ENCODE measurements around the gene TBL1X. TPM values are rescaled to one million over a fixed set of nuclear protein-coding genes. Genes with fewer than 3 reads are reported as not detected.
A peak's percentile ranks its signal among the peaks of the same experiment; 100 is the strongest.

TBL1X gene
- 32.5 and 32.9 TPM in 2 replicates for total RNA-seq
- long read RNA-seq, full-length matches to known transcripts, result 5 of 30 reads
- long read RNA-seq, partial matches to known transcripts, result 4 of 30 reads
- long read RNA-seq, other reads (novel, unspliced or antisense), result 21 of 30 reads

DNA sequence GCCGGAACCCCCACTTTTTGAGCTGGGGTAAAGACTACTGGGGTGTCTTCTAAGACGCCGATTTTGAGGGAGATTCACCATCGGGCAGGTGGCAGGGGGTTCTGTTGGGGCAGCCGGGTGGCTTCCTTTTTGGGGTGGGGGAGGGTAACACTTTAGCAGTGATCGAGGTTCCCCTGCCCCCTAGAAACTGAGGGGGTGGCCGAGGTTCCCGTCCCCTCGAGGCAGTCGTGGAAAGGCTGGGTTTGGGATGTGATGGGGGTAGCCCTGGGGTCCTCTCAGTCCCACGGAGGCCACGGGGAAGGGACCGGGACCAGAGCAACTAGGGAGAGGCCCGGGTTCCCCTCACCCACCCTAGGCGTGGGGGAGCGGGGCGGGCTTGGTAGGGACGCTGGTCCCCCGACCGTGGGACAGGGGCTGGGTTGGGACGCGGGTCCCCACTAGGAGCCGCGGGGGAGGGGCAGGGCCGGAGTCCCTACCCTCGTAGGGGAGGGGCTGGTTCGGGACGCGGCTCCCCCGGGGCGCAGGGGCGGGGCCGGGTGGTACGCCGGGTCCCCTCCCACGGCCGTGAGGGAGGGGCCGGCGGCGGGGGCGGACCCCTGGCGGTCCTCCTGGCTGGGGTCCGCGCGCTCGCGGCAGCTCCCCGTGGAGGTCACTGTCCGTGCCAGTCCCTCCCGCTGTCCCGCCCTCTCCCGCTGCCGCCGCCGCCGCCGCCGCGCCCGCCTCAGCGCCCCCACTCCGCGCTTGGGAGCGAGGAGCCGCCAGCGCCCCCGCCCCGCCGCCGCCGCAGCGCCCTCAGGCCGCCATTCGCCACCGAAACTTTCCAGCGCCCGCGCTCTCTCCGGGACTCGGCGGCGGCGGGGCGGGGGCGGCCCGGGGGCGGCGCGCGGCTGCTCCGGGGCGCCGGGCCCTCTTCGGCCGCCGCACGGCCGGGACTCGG is at the start of gene TBL1X:
TSS of gene TBL1X (plus strand) at position 624 of the 937 bp plus-strand sequence. CDS start 188,529 bp downstream, outside the sequence.
- TF ChIP-seq, protein P1, sequence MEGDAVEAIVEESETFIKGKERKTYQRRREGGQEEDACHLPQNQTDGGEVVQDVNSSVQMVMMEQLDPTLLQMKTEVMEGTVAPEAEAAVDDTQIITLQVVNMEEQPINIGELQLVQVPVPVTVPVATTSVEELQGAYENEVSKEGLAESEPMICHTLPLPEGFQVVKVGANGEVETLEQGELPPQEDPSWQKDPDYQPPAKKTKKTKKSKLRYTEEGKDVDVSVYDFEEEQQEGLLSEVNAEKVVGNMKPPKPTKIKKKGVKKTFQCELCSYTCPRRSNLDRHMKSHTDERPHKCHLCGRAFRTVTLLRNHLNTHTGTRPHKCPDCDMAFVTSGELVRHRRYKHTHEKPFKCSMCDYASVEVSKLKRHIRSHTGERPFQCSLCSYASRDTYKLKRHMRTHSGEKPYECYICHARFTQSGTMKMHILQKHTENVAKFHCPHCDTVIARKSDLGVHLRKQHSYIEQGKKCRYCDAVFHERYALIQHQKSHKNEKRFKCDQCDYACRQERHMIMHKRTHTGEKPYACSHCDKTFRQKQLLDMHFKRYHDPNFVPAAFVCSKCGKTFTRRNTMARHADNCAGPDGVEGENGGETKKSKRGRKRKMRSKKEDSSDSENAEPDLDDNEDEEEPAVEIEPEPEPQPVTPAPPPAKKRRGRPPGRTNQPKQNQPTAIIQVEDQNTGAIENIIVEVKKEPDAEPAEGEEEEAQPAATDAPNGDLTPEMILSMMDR (conservative IDR thresholded peaks at IDR 0.05), result no peak

DNA sequence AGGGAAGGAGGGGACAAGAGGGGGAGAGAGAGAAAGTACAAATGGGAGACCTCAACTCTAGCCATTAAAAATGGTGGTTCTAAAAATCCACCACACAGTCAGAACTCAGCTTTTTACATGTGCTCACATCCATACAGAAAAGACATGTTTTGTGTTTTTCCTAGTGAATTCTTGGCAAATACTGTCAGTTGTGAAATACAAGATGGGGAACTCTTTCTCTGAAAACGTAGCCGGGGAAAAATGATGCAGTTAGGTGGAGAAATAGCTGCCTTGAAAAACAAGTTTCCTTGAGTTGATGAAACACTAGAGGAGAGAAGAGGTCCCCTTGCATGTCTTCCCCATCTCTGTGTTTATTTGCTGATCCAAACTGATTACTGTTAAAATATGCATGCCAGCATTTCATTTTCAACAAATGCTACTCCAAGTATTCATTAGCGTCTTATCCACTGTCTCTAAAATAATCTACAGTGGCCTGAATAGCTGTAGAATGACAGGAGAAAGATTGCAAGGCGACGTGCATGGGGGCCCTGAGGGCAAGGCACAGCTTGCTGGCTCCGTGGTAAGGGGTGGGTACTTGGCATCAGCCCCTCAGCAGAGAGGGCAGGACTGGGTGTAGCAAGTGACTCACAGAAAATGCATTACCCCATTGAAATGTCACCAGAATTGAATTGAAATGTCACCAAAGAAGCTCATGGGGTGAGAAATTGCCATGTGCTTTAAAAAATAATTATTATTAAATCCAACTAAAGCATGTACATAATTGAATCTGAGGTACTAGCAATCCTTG is 48.1 kb upstream of the TBL1X start:
- peaks cover under 1% of the 10 kb centered on the region for H3K36me3 Mint-ChIP-seq (ENCODE audit: low read depth)
- H3K4me1 Mint-ChIP-seq, result peaks cover 8% of the 10 kb centered on the region
- no peak for DNase-seq (ENCODE audit: low read depth, low spot score)
- peaks cover 2% of the 10 kb centered on the region for H3K9me3 Mint-ChIP-seq
- TF ChIP-seq, protein P1 (conservative IDR thresholded peaks at IDR 0.05), result no peak
- H3K27ac Mint-ChIP-seq (ENCODE audit: unreplicated experiment), result no peak overlapping the region
- H3K27me3 Mint-ChIP-seq (ENCODE audit: low read depth), result no peaks in the 10 kb centered on the region
- H3K4me3 Mint-ChIP-seq, result no peak overlapping the region

More for the DNA sequence above, at the start of gene TBL1X:
- H3K27ac Mint-ChIP-seq (ENCODE audit: unreplicated experiment), result no peak within 1 kb of the TSS
- H3K27me3 Mint-ChIP-seq (ENCODE audit: low read depth), result peaks cover 4% of the 10 kb centered on the region
- H3K4me1 Mint-ChIP-seq, result peaks cover 38% of the 10 kb centered on the region
- peak within 1 kb of the TSS; percentile 88 for H3K4me3 Mint-ChIP-seq
- H3K9me3 Mint-ChIP-seq, result no peaks in the 10 kb centered on the region
- no peaks in the 10 kb centered on the region for H3K36me3 Mint-ChIP-seq (ENCODE audit: low read depth)
- DNase-seq (ENCODE audit: low read depth, low spot score), result peak; percentile 44

GRCh38 chrX:9418262-9418661 is 46.6 kb upstream of the TBL1X start:
- TF ChIP-seq, protein P1 (conservative IDR thresholded peaks at IDR 0.05), result no peak
- H3K9me3 Mint-ChIP-seq, result no peaks in the 10 kb centered on the region
- no peak for DNase-seq (ENCODE audit: low read depth, low spot score)
- no peaks in the 10 kb centered on the region for H3K36me3 Mint-ChIP-seq (ENCODE audit: low read depth)
- H3K27me3 Mint-ChIP-seq (ENCODE audit: low read depth), result no peaks in the 10 kb centered on the region
- no peak overlapping the region for H3K27ac Mint-ChIP-seq (ENCODE audit: unreplicated experiment)
- peaks cover 8% of the 10 kb centered on the region for H3K4me1 Mint-ChIP-seq
- H3K4me3 Mint-ChIP-seq, result no peak overlapping the region

DNA sequence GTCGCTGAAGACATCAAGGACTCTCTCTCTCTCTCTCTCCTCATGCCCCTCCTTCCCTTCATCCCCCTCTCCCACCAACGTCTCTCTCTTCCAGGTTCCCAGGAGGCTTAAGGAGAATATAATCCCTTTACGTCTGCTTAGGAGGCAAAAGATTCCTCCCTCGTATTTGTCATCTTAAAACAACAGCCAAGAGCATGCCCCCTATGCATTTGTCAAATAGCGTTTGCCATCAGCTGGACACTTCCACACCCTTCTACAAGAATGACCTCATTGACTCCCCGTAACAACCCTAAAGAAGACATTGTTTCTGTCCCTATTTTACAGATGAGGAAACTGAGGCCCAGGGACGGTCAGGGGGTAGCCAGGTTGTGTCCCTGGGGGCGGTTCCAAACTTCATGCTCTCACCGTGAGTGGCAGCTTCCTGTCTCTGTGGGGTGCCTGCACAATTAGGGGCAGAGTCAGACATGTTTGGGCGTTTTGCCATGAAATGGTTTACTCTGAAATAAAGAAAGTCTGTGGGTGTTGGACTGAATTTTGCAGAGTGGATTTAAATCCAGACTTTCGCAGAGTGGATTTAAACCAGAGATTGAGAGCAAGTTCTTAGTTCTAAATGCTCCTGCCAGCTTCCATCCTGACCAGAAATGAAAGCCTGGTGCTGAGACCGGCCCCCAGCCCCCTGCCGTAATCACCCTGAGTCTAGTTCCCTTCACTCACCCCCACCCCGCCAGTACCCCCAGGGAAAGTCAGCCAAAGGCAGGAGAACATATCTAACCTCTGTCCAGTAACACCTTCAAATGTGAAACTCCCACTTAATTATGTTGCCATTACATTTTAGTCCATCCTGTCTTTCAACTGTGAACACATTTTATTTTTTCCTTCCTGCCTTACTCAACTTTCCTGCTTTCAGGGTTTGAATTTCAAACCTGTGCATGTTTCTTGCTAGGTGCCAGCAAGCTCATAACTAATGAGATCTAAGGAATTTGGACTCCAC is 44.3 kb upstream of the TBL1X start:
- no peak for DNase-seq (ENCODE audit: low read depth, low spot score)
- TF ChIP-seq, protein P1 (conservative IDR thresholded peaks at IDR 0.05), result no peak
- Mint-ChIP-seq H3K36me3 (ENCODE audit: low read depth) (peaks cover 2% of the 10 kb centered on the region), H3K4me1 (peaks cover 8% of the 10 kb centered on the region), H3K27me3 (ENCODE audit: low read depth) (no peaks in the 10 kb centered on the region), H3K4me3 (no peak overlapping the region), H3K9me3 (peaks cover 3% of the 10 kb centered on the region), H3K27ac (ENCODE audit: unreplicated experiment) (peak overlapping the region; percentile 12)

Measured in neural crest cell (in vitro differentiated cells).